ENCODE measurements around the gene EPB41L3. TPM values are rescaled to one million over a fixed set of nuclear protein-coding genes. Genes with fewer than 3 reads are reported as not detected.

The EPB41L3 gene
- total RNA-seq, result 37.4 and 43.0 TPM in 2 replicates

GRCh38 chr18:5543773-5544389, at the start of gene EPB41L3:
Gene EPB41L3, minus strand, starts transcription at chr18:5543997. Its CDS starts 54,814 bp downstream, at chr18:5489183.
- no peak for DNase-seq (ENCODE audit: low read depth)
- TF ChIP-seq CTCF (IDR thresholded peaks at IDR 0.05; ENCODE audit: insufficient read depth, low read length, poor library complexity, severe bottlenecking), result no peak
- Histone ChIP-seq H3K4me3 (ENCODE audit: low read depth, low read length) (peak within 1 kb of the TSS; percentile 71), H3K27me3 (ENCODE audit: control insufficient read depth, insufficient read depth, low read length) (no peaks in the 10 kb centered on the region), H3K36me3 (ENCODE audit: control insufficient read depth, insufficient read depth, low read length) (no peaks in the 10 kb centered on the region)

GRCh38 chr18:5588529-5588928, 44.7 kb upstream of the EPB41L3 start:
- H3K36me3 ChIP-seq (ENCODE audit: control insufficient read depth, insufficient read depth, low read length), result no peaks in the 10 kb centered on the region
- H3K4me3 ChIP-seq (ENCODE audit: low read depth, low read length), result no peak overlapping the region
- no peak for TF ChIP-seq CTCF (IDR thresholded peaks at IDR 0.05; ENCODE audit: insufficient read depth, low read length, poor library complexity, severe bottlenecking)
- H3K27me3 ChIP-seq (ENCODE audit: control insufficient read depth, insufficient read depth, low read length), result no peaks in the 10 kb centered on the region
- no peak for DNase-seq (ENCODE audit: low read depth)

- Histone ChIP-seq H3K36me3 (ENCODE audit: control insufficient read depth, insufficient read depth, low read length) (no peaks in the 10 kb centered on the region), H3K27me3 (ENCODE audit: control insufficient read depth, insufficient read depth, low read length) (no peaks in the 10 kb centered on the region), H3K4me3 (ENCODE audit: low read depth, low read length) (no peak overlapping the region)
- no peak for DNase-seq (ENCODE audit: low read depth)
- no peak for TF ChIP-seq CTCF (IDR thresholded peaks at IDR 0.05; ENCODE audit: insufficient read depth, low read length, poor library complexity, severe bottlenecking)
These were observed 41.9 kb upstream of the EPB41L3 start for GRCh38 chr18:5585653-5586052.

GRCh38 chr18:5584746-5585417, 41.1 kb upstream of the EPB41L3 start:
- Histone ChIP-seq H3K27me3 (ENCODE audit: control insufficient read depth, insufficient read depth, low read length) (no peaks in the 10 kb centered on the region), H3K4me3 (ENCODE audit: low read depth, low read length) (no peak overlapping the region), H3K36me3 (ENCODE audit: control insufficient read depth, insufficient read depth, low read length) (no peaks in the 10 kb centered on the region)
- no peak for TF ChIP-seq CTCF (IDR thresholded peaks at IDR 0.05; ENCODE audit: insufficient read depth, low read length, poor library complexity, severe bottlenecking)
- DNase-seq (ENCODE audit: low read depth), result peak; percentile 26

- DNase-seq (ENCODE audit: low read depth), result peak; percentile 26
- H3K4me3 ChIP-seq (ENCODE audit: low read depth, low read length), result no peak overlapping the region
These were observed 39.3 kb upstream of the EPB41L3 start for GRCh38 chr18:5582849-5583681.

More at GRCh38 chr18:5582849-5583681, 39.3 kb upstream of the EPB41L3 start:
- no peak for TF ChIP-seq CTCF (IDR thresholded peaks at IDR 0.05; ENCODE audit: insufficient read depth, low read length, poor library complexity, severe bottlenecking)
- Histone ChIP-seq H3K27me3 (ENCODE audit: control insufficient read depth, insufficient read depth, low read length) (no peaks in the 10 kb centered on the region), H3K36me3 (ENCODE audit: control insufficient read depth, insufficient read depth, low read length) (no peaks in the 10 kb centered on the region)
